Neural progenitor cell (in vitro differentiated cells): Measurements from ENCODE around the gene POLG2. TPM values are rescaled to one million over a fixed set of nuclear protein-coding genes. Genes with fewer than 3 reads are reported as not detected.
"Not testable (repeated sequence)": the region's sequence is repeated elsewhere in the genome, so short reads cannot be mapped to it uniquely, and the experiment has no call there.

Experiments used
- DNase-seq: peaks from one replicate; pipeline ENCODE4 v3.0.0-alpha.2; 2016; ENCODE audit warnings: low spot score
- H2AFZ ChIP-seq: fragments of 200-600 bp; sonication (generic); replicated peaks from 2 replicates; pipeline ENCODE4 v1.6.1; 2016; ENCODE audit warnings: antibody characterized with exemption
- H3F3A ChIP-seq: fragments of 200-600 bp; sonication (generic); 2 replicates; pipeline ENCODE4 v1.6.1; 2016; ENCODE audit warnings: antibody characterized with exemption, low read depth
- H3K27ac ChIP-seq: fragments of 200-600 bp; sonication (generic); 2 replicates; pipeline ENCODE4 v1.5.1; 2016; ENCODE audit warnings: mild to moderate bottlenecking
- H3K27me3 ChIP-seq: fragments of 200-600 bp; sonication (generic); 2 replicates; pipeline ENCODE4 v1.6.1; 2016; ENCODE audit warnings: mild to moderate bottlenecking, moderate library complexity
- H3K36me3 ChIP-seq: fragments of 200-600 bp; sonication (generic); 2 replicates; pipeline ENCODE4 v1.5.1; 2016
- H3K4me1 ChIP-seq: fragments of 200-600 bp; sonication (generic); 2 replicates; pipeline ENCODE4 v1.6.1; 2016; ENCODE audit warnings: mixed run types
- H3K4me2 ChIP-seq: fragments of 200-600 bp; sonication (generic); 2 replicates; pipeline ENCODE4 v1.6.1; 2016
- H3K4me3 ChIP-seq: fragments of 200-600 bp; sonication (generic); 2 replicates; pipeline ENCODE4 v1.5.1; 2016
- H3K79me2 ChIP-seq: fragments of 200-600 bp; sonication (generic); 2 replicates; pipeline ENCODE4 v1.6.1; 2016; ENCODE audit warnings: low read depth
- H3K9ac ChIP-seq: fragments of 200-600 bp; sonication (generic); 2 replicates; pipeline ENCODE4 v1.6.1; 2016
- H3K9me3 ChIP-seq: fragments of 200-600 bp; sonication (generic); 2 replicates; pipeline ENCODE4 v1.5.1; 2016; ENCODE audit warnings: low read depth
- H4K20me1 ChIP-seq: fragments of 200-600 bp; sonication (generic); 2 replicates; pipeline ENCODE4 v1.6.1; 2016; ENCODE audit warnings: low read depth
- H3K27ac Mint-ChIP-seq: 3 replicates; pipeline ENCODE4 v1.8.0; 2021; ENCODE audit warnings: mixed read lengths
- H3K27me3 Mint-ChIP-seq: 2 replicates; pipeline ENCODE4 v1.8.0; 2022; ENCODE audit warnings: low read depth, mild to moderate bottlenecking, inconsistent platforms, moderate library complexity, mixed read lengths; ENCODE audit not compliant: insufficient read depth
- H3K36me3 Mint-ChIP-seq: 3 replicates; pipeline ENCODE4 v1.8.0; 2021; ENCODE audit warnings: mixed read lengths
- H3K4me1 Mint-ChIP-seq: 3 replicates; pipeline ENCODE4 v1.8.0; 2021; ENCODE audit warnings: mixed read lengths
- H3K4me3 Mint-ChIP-seq: 3 replicates; pipeline ENCODE4 v1.8.0; 2021; ENCODE audit warnings: mild to moderate bottlenecking, moderate library complexity, mixed read lengths
- H3K9me3 Mint-ChIP-seq: 3 replicates; pipeline ENCODE4 v1.8.0; 2020; ENCODE audit warnings: mixed read lengths
- CTCF ChIP-seq: fragments of 200-600 bp; sonication (generic); IDR thresholded peaks from 2 replicates; pipeline ENCODE4 v1.5.1; 2017; ENCODE audit warnings: antibody characterized with exemption, mild to moderate bottlenecking
- EZH2 ChIP-seq: fragments of 200-600 bp; sonication (generic); IDR thresholded peaks from 2 replicates; pipeline ENCODE4 v1.6.1; 2017; ENCODE audit warnings: antibody characterized with exemption, mild to moderate bottlenecking, moderate library complexity
- EZH2phosphoT487 ChIP-seq: fragments of 200-600 bp; sonication (generic); IDR thresholded peaks from 2 replicates; pipeline ENCODE4 v1.6.1; 2017; ENCODE audit warnings: antibody characterized with exemption
- total RNA-seq: library from RNA; depleted of rRNA; stranded (reverse); fragments of >200 nt; gene quantifications from 2 replicates; pipeline ENCODE4 v1.2.3, GENCODE V29; 2015; ENCODE audit warnings: low replicate concordance

Gene POLG2
- total RNA-seq, 1 donor from 2014 or later = 33.9 TPM

GRCh38 chr17:64461788-64462187 is 35.1 kb downstream of the POLG2 start:
- no peak overlapping the region for H3K4me3 Mint-ChIP-seq
- H3K4me1 Mint-ChIP-seq = no peaks in the 10 kb centered on the region
- H3K79me2 ChIP-seq = no peaks in the 10 kb centered on the region
- no peaks in the 10 kb centered on the region for H3K36me3 Mint-ChIP-seq
- TF ChIP-seq EZH2phosphoT487 = no peak
- TF ChIP-seq CTCF = no peak
- no peak for TF ChIP-seq EZH2
- H3K27ac Mint-ChIP-seq = no peak overlapping the region
- no peak overlapping the region for H3K4me3 ChIP-seq
- no peak overlapping the region for H3K4me2 ChIP-seq
- no peak overlapping the region for H3K27ac ChIP-seq
- no peaks in the 10 kb centered on the region for H3K9me3 Mint-ChIP-seq
- DNase-seq = no peak
- H3K27me3 ChIP-seq = no peaks in the 10 kb centered on the region
- H3K36me3 ChIP-seq = no peaks in the 10 kb centered on the region
- H3F3A ChIP-seq = no peaks in the 10 kb centered on the region
- no peaks in the 10 kb centered on the region for H3K4me1 ChIP-seq
- H3K9ac ChIP-seq = no peak overlapping the region
- H3K9me3 ChIP-seq = no peaks in the 10 kb centered on the region
- no peak overlapping the region for H2AFZ ChIP-seq
- H4K20me1 ChIP-seq = no peaks in the 10 kb centered on the region
- peaks cover 6% of the 10 kb centered on the region for H3K27me3 Mint-ChIP-seq

- Histone ChIP-seq H3K79me2 (no peaks in the 10 kb centered on the region), H3K4me1 (no peaks in the 10 kb centered on the region), H3K27ac (no peak overlapping the region), H3K27me3 (no peaks in the 10 kb centered on the region), H3K9ac (no peak overlapping the region), H2AFZ (no peak overlapping the region), H3K9me3 (no peaks in the 10 kb centered on the region), H3K4me3 (no peak overlapping the region), H3K36me3 (no peaks in the 10 kb centered on the region), H3K4me2 (no peak overlapping the region), H4K20me1 (no peaks in the 10 kb centered on the region), H3F3A (no peaks in the 10 kb centered on the region)
- no peak for TF ChIP-seq EZH2phosphoT487
- no peak for TF ChIP-seq EZH2
- TF ChIP-seq CTCF = no peak
- no peaks in the 10 kb centered on the region for H3K36me3 Mint-ChIP-seq
- H3K27me3 Mint-ChIP-seq = peaks cover 2% of the 10 kb centered on the region
- H3K4me3 Mint-ChIP-seq = no peak overlapping the region
- no peaks in the 10 kb centered on the region for H3K9me3 Mint-ChIP-seq
- no peak for DNase-seq
- no peak overlapping the region for H3K27ac Mint-ChIP-seq
- H3K4me1 Mint-ChIP-seq = no peaks in the 10 kb centered on the region
Measured at GRCh38 chr17:64460955-64461354, 35.9 kb downstream of the POLG2 start.

DNA sequence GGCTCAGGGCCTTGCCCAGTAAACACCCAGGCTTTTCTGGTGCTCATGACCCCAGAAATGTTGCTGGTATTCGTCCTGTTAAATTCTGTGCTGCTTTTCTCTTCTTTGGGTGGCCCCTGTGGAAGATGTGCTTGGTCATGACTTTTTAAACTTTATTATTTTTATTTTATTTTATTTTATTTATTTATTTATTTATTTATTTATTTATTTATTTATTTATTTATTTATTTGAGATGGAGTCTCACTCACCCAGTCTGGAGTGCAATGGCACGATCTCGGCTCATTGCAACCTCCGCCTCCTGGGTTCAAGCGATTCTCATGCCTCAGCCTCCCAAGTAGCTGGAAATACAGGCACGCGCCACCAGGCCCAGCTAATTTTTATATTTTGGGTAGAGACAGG is 37.0 kb downstream of the POLG2 start:
- not testable (repeated sequence) for DNase-seq, H2AFZ ChIP-seq, H3K27ac ChIP-seq, H3K4me3 ChIP-seq, H3K27ac Mint-ChIP-seq, H4K20me1 ChIP-seq, H3K4me3 Mint-ChIP-seq, H3K9me3 Mint-ChIP-seq, H3K4me2 ChIP-seq, H3F3A ChIP-seq, H3K27me3 ChIP-seq, H3K9ac ChIP-seq, H3K79me2 ChIP-seq, H3K27me3 Mint-ChIP-seq, H3K36me3 ChIP-seq, H3K9me3 ChIP-seq, H3K4me1 Mint-ChIP-seq, H3K36me3 Mint-ChIP-seq, H3K4me1 ChIP-seq

- H3K27me3 ChIP-seq = no peaks in the 10 kb centered on the region
- no peak for DNase-seq
- no peak overlapping the region for H3K4me3 Mint-ChIP-seq
- H3K4me1 Mint-ChIP-seq = no peaks in the 10 kb centered on the region
- H3K36me3 ChIP-seq = no peaks in the 10 kb centered on the region
- H3K36me3 Mint-ChIP-seq = no peaks in the 10 kb centered on the region
- no peaks in the 10 kb centered on the region for H3K4me1 ChIP-seq
- H3K27me3 Mint-ChIP-seq = peaks cover 3% of the 10 kb centered on the region
- H3K9me3 ChIP-seq = no peaks in the 10 kb centered on the region
- no peak overlapping the region for H3K4me3 ChIP-seq
- no peaks in the 10 kb centered on the region for H3F3A ChIP-seq
- no peak overlapping the region for H3K27ac ChIP-seq
- no peaks in the 10 kb centered on the region for H3K79me2 ChIP-seq
- TF ChIP-seq EZH2phosphoT487 = no peak
- no peak for TF ChIP-seq CTCF
- TF ChIP-seq EZH2 = no peak
- H3K4me2 ChIP-seq = no peak overlapping the region
- no peak overlapping the region for H3K9ac ChIP-seq
- no peak overlapping the region for H3K27ac Mint-ChIP-seq
- H3K9me3 Mint-ChIP-seq = no peaks in the 10 kb centered on the region
- H2AFZ ChIP-seq = no peak overlapping the region
- H4K20me1 ChIP-seq = no peaks in the 10 kb centered on the region
Measured at GRCh38 chr17:64459284-64459747, 37.5 kb downstream of the POLG2 start.
